GM12878 (cell line): ENCODE results near the gene C5orf52. TPM values are rescaled to one million over a fixed set of nuclear protein-coding genes. Genes with fewer than 3 reads are reported as not detected.

Source experiments
- ATAC-seq: fragments of 200-7000 bp; cut with Tn5 transposase; 3 replicates; pipeline ENCODE4 v1.9.1; 2020; ENCODE audit warnings: mild to moderate bottlenecking, moderate library complexity
- BruUV-seq: library from RNA; stranded (reverse); fragments of 400-500 nt; replicated peaks from 2 replicates; lab custom pipeline; 2021; lab: Mats Ljungman, UMichigan
- CTCF ChIA-PET: fragments of 300-600 bp; sonication (Branson Sonifier 250); formaldehyde crosslinking; extraction: SDS; loops from one replicate; lab custom pipeline; 2021; ENCODE audit warnings: inconsistent platforms; lab: Yijun Ruan, JAX
- POLR2A ChIA-PET: fragments of 350-600 bp; formaldehyde crosslinking; extraction: SDS; loops from one replicate; lab custom pipeline; 2021; ENCODE audit warnings: inconsistent platforms; lab: Charles Lee
- RAD21 ChIA-PET: fragments of 300-600 bp; sonication (Branson Sonifier 250); formaldehyde crosslinking; loops from one replicate; lab custom pipeline; 2023; ENCODE audit warnings: antibody characterized with exemption; ENCODE audit not compliant: unreplicated experiment; lab: Charles Lee
- SMC1A ChIA-PET: fragments of 300-600 bp; sonication (Branson Sonifier 250); formaldehyde crosslinking; loops from one replicate; lab custom pipeline; 2023; ENCODE audit not compliant: unreplicated experiment, uncharacterized antibody; lab: Charles Lee
- DNase-seq: peaks from one replicate; pipeline ENCODE4 v3.0.0-alpha.2; 2011; ENCODE audit warnings: low read depth, low spot score
- FAIRE-seq: peaks from 3 replicates; lab custom pipeline; 2011; peaks lifted over from hg19 to GRCh38; lab: Jason Lieb, UNC
- H2AFZ ChIP-seq: 2 replicates; pipeline ENCODE4 v1.6.0; 2011; ENCODE audit warnings: low read depth, low read length, control low read depth; ENCODE audit not compliant: control insufficient read depth
- H3K27ac ChIP-seq: 2 replicates; pipeline ENCODE4 v1.5.1; 2011; ENCODE audit warnings: control low read depth; ENCODE audit not compliant: control insufficient read depth, insufficient read depth
- H3K27me3 ChIP-seq, 2 experiments: replicated peaks in 1 of 2; 2 replicates each; pipeline versions ENCODE4 v1.6.0 to v1.6.1; 2011; ENCODE audit warnings: low read length in 1 of 2; ENCODE audit not compliant: control insufficient read depth in 2 of 2, insufficient read depth in 2 of 2
- H3K36me3 ChIP-seq, 2 experiments: 2 replicates each; pipeline ENCODE4 v1.5.1; 2011; ENCODE audit warnings: low read length in 1 of 2; ENCODE audit not compliant: control insufficient read depth in 2 of 2, insufficient read depth in 2 of 2
- H3K4me1 ChIP-seq: 2 replicates; pipeline ENCODE4 v1.6.1; 2011; ENCODE audit warnings: mild to moderate bottlenecking, low read length, moderate library complexity, mixed read lengths; ENCODE audit not compliant: control insufficient read depth, insufficient read depth
- H3K4me2 ChIP-seq: 2 replicates; pipeline ENCODE4 v1.6.0; 2011; ENCODE audit warnings: control low read depth; ENCODE audit not compliant: control insufficient read depth, insufficient read depth
- H3K4me3 ChIP-seq: fragments of 200-600 bp; sonication (generic); 2 replicates; pipeline ENCODE4 v1.5.1; 2016
- H3K79me2 ChIP-seq: 2 replicates; pipeline ENCODE4 v1.6.0; 2011; ENCODE audit warnings: low read length; ENCODE audit not compliant: control insufficient read depth, insufficient read depth
- H3K9ac ChIP-seq: 2 replicates; pipeline ENCODE4 v1.8.0; 2011; ENCODE audit warnings: low read length, control low read depth, mixed read lengths; ENCODE audit not compliant: control insufficient read depth, insufficient read depth
- H3K9me3 ChIP-seq: replicated peaks from 3 replicates; pipeline ENCODE4 v1.5.1; 2011; ENCODE audit warnings: mild to moderate bottlenecking, low read length; ENCODE audit not compliant: control insufficient read depth, insufficient read depth
- H4K20me1 ChIP-seq: 2 replicates; pipeline ENCODE4 v1.6.0; 2011; ENCODE audit not compliant: control insufficient read depth, insufficient read depth
- CBFB ChIP-seq: IDR thresholded peaks from 2 replicates; pipeline ENCODE4 v1.6.1; 2016; ENCODE audit warnings: antibody characterized with exemption, low read depth
- CEBPZ ChIP-seq: fragments of 150-350 bp; IDR thresholded peaks from 2 replicates; pipeline ENCODE4 v1.6.1; 2016; ENCODE audit warnings: low read depth, low read length
- CHD1 ChIP-seq: IDR thresholded peaks from 2 replicates; pipeline ENCODE4 v1.6.1; 2012; ENCODE audit warnings: low read depth, low read length, improper control_type of control experiment
- CREB1 ChIP-seq: IDR thresholded peaks from 2 replicates; pipeline ENCODE4 v1.6.1; 2012; ENCODE audit warnings: low read depth, mild to moderate bottlenecking, inconsistent platforms
- FOXK2 ChIP-seq: fragments of 450-650 bp; IDR thresholded peaks from 2 replicates; pipeline ENCODE4 v1.6.1; 2017; ENCODE audit warnings: mild to moderate bottlenecking, moderate library complexity
- GATAD2B ChIP-seq: fragments of 450-650 bp; conservative IDR thresholded peaks from 2 replicates; pipeline ENCODE4 v1.6.1; 2017; ENCODE audit warnings: low read depth, mild to moderate bottlenecking, moderate library complexity
- IKZF2 ChIP-seq, 2 experiments: fragments of 450-650 bp; IDR thresholded peaks; 2 replicates each; pipeline ENCODE4 v1.6.1; 2017; ENCODE audit warnings: mild to moderate bottlenecking in 2 of 2, moderate library complexity in 2 of 2
- MAX ChIP-seq: IDR thresholded peaks from 2 replicates; pipeline ENCODE4 v1.6.1; 2012; ENCODE audit warnings: low read depth, low read length, improper control_type of control experiment
- MTA3 ChIP-seq: IDR thresholded peaks from 2 replicates; pipeline ENCODE4 v1.6.1; 2012; ENCODE audit warnings: low read length, inconsistent platforms, borderline replicate concordance
- NKRF ChIP-seq: fragments of 450-650 bp; conservative IDR thresholded peaks from 2 replicates; pipeline ENCODE4 v1.6.1; 2017; ENCODE audit warnings: mild to moderate bottlenecking, moderate library complexity
- PAX5 ChIP-seq: IDR thresholded peaks from 2 replicates; pipeline ENCODE4 v1.6.1; 2011; ENCODE audit warnings: low read depth, low read length, borderline replicate concordance
- RB1 ChIP-seq: fragments of 450-650 bp; formaldehyde crosslinking; IDR thresholded peaks from 2 replicates; pipeline ENCODE4 v1.6.1; 2017; ENCODE audit warnings: mild to moderate bottlenecking, borderline replicate concordance
- RELB ChIP-seq: fragments of 450-650 bp; IDR thresholded peaks from 2 replicates; pipeline ENCODE4 v1.6.1; 2017; ENCODE audit warnings: low read depth, mild to moderate bottlenecking, moderate library complexity
- SREBF2 ChIP-seq: IDR thresholded peaks from 2 replicates; pipeline ENCODE4 v1.6.1; 2012; ENCODE audit warnings: mild to moderate bottlenecking, low read length
- YBX1 ChIP-seq: fragments of 450-650 bp; IDR thresholded peaks from 2 replicates; pipeline ENCODE4 v1.6.1; 2016; ENCODE audit warnings: antibody characterized with exemption
- ZNF274 ChIP-seq: IDR thresholded peaks from one replicate; pipeline ENCODE4 v1.8.0; 2011; ENCODE audit not compliant: insufficient read length, insufficient read depth
- ZNF622 ChIP-seq: fragments of 450-650 bp; IDR thresholded peaks from 2 replicates; pipeline ENCODE4 v1.6.1; 2017; ENCODE audit warnings: mild to moderate bottlenecking, inconsistent platforms
- WGBS: methylation state at CpG from one replicate; pipeline ENCODE4 v1.1.6; 2016; ENCODE audit warnings: low lambda C conversion rate; ENCODE audit not compliant: insufficient replicate concordance, insufficient coverage; ENCODE audit errors: missing lambda C conversion rate; 5-methylcytosine and 5-hydroxymethylcytosine counted together
- in situ Hi-C: fragments of 300-500 bp; cut with MboI; formaldehyde crosslinking; loops from 9 replicates; pipeline ENCODE4 v1.14.3; 2018; ENCODE audit warnings: mixed read lengths
- intact Hi-C: fragments of 100-400 bp; cut with micrococcal nuclease; formaldehyde crosslinking; loops from one replicate; pipeline ENCODE4 v1.14.2; 2022; ENCODE audit not compliant: unreplicated experiment
- polyA plus RNA-seq, 11 experiments: library from polyadenylated mRNA; depleted of rRNA in 4 of 11; unstranded in 6 of 11; stranded (reverse) in 5 of 11; fragments of >200 nt; fragmentation: Nextera tagmentation in 4 of 11; fragmentation: Illumina TruSeq in 1 of 11; extraction: Ambion mirVana in 4 of 11; extraction: Trizol in 1 of 11; gene quantifications; 1 replicate in 1 of 11; 2 replicates in 10 of 11; pipeline versions ENCODE4 v1.2.1 to v1.2.3, GENCODE V29; 2011 to 2016; ENCODE audit warnings: inconsistent platforms in 2 of 11, missing spikeins in 2 of 11, low read depth in 1 of 11
- total RNA-seq, 4 experiments: library from RNA; depleted of rRNA in 3 of 4; stranded (reverse); fragments of >200 nt in 3 of 4; fragmentation: Illumina TruSeq in 1 of 4; extraction: Trizol in 1 of 4; gene quantifications; 2 replicates each; pipeline versions ENCODE4 v1.2.1 to v1.2.3, GENCODE V29; 2013 to 2021

C5orf52 gene
- total and polyA plus RNA-seq, 10 of the 15 experiments (the other 5 are each of a cell fraction or from before 2014, with no cell fraction given): not detected

GRCh38 chr5:157657516-157657915 lies 13.8 kb upstream of the C5orf52 start (continued):
- TF ChIP-seq CEBPZ (no peak), CREB1 (no peak)

GRCh38 chr5:157658893-157659292 lies 12.4 kb upstream of the C5orf52 start:
- FAIRE-seq (no peak), ATAC-seq (no peak), DNase-seq (no peak)
- H3K9me3 ChIP-seq: peaks cover 7% of the 10 kb centered on the region
- in situ Hi-C loops: no loop called here
- CTCF ChIA-PET: no interaction called here
- no peak overlapping the region for H3K4me3 ChIP-seq
- RAD21 ChIA-PET: no interaction called here
- no peaks in the 10 kb centered on the region for H3K27me3 ChIP-seq
- no peak overlapping the region for H3K27ac ChIP-seq
- no peaks in the 10 kb centered on the region for H3K36me3 ChIP-seq
- no peaks in the 10 kb centered on the region for H3K4me1 ChIP-seq
- no peaks in the 10 kb centered on the region for H3K79me2 ChIP-seq
- SMC1A ChIA-PET: interaction anchor here (0.6 kb wide), 1 partner anchor 8 kb away, joined by 3 read pairs; no protein-coding TSS in a partner anchor
- POLR2A ChIA-PET: no interaction called here
- no peak overlapping the region for H3K9ac ChIP-seq
- intact Hi-C loops: no loop called here
- no peak overlapping the region for H3K4me2 ChIP-seq
- WGBS: 0% methylated on average over 1 of the region's 1 CpG
- BruUV-seq: no TSS peak
- no peaks in the 10 kb centered on the region for H4K20me1 ChIP-seq
- H2AFZ ChIP-seq: no peak overlapping the region
- TF ChIP-seq PAX5 (no peak), CBFB (no peak), ZNF622 (no peak), CREB1 (no peak), FOXK2 (no peak), SREBF2 (no peak), NKRF (no peak), MAX (no peak), ZNF274 (no peak), RELB (no peak), MTA3 (no peak), RB1 (no peak), GATAD2B (no peak), CHD1 (no peak), YBX1 (no peak), IKZF2 (IDR thresholded peaks at IDR 0.05) (no peak)
